GM18502 (cell line): ENCODE results near the gene STUM.
"Not testable (repeated sequence)": the region's sequence is repeated elsewhere in the genome, so short reads cannot be mapped to it uniquely, and the experiment has no call there.

ENCODE experiments used
- ATAC-seq: cut with Tn5 transposase; IDR thresholded peaks from one replicate; pipeline ENCODE4 v1.9.1; 2021; ENCODE audit warnings: mild to moderate bottlenecking; ENCODE audit not compliant: unreplicated experiment, poor library complexity

STUM gene

DNA sequence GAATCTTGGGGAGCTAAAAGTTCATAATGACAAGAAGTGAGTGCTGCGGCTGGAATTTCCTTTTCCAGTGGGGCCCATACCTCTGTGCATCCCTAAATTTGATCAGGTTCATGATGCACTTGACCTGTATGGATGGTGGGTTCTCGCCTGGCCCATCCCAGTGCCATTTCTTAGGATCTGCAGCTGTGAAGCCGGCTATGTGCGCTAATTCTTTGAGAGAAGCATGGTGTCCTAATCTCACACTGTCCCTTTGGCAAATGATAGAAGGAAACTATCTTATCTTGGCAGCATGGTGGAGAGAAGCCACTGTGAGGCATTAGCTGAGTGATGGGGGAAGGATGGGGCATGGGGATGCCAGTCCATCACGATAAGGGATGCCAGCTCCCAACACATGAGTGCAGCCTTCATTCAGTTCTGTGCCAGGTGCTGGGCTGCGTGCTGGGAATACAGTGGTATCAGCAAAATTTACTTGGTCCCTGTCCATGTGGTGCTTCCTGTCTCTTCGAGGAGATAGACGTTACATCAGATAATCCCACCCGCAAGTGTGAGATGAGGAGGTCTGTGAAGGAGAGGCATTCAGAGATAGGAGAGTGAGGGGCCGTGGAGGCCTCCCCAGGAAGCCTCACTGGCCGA lies 30.5 kb downstream of the STUM start:
- ATAC-seq, result no peak

DNA sequence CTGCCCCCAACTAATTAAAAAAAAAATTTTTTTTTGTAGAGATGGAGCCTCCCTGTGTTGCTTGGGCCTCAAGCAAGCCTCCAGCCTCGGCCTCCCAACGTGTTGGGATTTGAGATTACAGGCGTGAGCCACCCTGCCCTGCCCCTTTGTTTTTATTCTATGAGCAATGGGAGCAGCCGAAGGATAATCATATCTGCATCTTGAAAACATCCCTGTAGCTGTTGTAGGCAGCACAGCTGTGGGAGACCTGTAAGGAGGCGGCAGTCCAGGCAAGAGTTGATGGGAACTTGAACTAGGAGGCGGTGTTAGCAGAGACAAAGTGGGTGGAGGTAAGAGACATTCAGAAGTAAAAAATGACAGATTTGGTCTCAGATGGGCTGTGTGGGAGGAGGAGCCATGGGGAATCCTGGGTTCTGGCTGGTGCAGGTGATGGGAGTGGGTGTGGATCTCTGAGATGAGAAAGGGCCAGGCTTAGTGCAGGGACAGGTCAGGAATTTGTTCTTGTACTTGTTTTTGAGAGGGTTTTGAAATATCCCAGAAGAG lies 31.3 kb downstream of the STUM start:
- ATAC-seq, result no peak

DNA sequence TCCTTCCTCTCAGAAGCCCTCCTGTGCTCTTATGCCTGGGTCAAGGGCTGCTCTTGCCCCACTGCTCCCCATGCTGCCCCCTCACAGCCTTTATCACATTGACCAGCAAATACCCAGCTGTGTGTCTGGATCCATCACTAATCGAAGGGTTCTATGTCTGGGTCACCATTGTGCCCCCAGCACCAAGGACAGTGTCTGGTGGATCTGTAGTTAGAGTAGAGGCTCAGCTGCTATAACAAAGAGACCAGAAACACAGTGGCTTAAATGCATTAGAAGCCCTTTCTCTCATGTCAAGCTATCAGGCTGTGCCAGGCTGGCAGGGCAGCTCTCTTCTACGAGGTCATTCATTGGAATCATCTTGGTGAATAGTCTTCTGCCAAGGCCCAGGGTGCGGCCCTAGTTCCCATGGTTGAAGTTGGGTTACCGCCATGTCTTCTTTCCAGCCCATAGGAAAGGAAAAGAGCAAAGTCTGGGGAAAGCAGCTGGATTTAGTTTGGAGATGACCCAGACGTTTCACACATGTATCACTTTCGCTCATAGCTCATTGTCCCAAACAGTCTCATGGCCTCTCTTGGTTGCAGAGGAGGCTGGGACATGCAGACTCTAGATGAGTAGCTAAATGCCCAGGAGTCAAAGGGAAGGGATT lies 32.2 kb downstream of the STUM start:
- ATAC-seq, result no peak

DNA sequence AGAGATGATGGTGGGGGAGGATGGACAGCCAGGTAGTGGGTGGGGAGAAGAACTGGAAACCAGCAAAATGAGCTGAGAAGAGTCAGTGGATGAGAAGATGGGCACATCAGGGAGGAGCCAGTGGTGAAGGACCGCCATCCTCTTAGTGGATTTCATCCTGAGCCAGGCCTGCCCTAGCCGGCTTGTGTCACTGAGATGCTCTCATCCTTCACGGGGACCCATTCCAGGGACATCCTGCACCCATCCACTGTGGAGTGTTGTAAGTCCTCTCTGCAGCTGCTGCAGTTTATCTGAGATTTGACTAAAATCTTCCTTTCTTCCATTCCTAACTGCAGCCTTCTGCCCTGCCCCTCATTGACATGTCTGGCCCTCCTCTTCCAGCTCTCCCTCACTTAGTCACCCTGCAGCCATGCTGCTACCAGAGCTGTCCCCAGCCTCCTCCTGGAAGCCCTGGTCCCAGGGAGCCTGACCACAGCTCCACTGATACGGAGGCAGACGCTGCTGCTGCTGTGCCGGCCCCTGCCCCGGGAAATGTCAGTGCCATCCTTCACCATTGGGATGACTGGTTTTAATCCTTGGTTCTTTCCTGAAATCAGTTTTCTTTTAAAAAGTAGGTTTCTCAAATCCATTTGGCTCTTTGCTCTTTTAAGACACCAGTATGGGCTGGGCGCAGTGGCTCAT lies 33.2 kb downstream of the STUM start:
- ATAC-seq, result no peak

DNA sequence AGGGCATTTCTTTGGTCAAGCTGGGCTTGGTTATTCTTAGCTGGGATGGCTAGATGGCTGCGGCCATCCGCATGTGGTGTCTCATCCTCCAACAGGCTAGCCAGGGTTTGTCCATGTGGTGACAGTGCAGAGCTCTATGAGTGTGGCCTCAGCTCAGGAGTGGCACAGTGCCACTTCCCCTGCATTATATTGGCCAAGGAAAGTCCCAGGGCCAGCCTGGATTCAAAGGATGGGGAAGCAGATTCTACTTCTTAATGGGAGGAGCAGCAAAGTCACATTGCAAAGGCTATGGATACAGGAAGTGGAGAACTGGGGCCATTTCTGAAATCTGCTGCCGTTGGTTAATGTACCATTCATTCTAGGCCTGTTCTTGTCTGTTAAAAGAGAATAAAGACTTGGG lies 34.4 kb downstream of the STUM start:
- no peak for ATAC-seq

DNA sequence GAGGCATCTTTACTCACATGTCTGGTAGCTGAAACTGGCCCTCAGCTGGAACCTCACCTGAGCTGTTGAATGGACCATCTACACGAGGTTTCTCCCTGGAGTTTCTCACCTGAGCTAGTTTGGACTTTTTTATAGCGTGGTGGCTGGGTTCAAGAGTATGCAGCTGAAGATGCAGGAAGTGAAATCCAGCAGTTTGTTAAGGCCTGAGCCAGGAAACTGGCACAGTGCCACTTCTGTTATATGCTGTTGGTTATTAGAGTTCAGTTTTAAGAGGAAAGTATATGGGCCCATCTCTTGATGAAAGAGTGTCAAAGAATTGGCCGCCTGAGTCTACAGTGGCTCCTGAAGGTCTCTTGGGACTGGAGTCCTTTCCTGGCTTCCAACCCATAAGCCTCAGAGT lies 35.6 kb downstream of the STUM start:
- ATAC-seq, result no peak

DNA sequence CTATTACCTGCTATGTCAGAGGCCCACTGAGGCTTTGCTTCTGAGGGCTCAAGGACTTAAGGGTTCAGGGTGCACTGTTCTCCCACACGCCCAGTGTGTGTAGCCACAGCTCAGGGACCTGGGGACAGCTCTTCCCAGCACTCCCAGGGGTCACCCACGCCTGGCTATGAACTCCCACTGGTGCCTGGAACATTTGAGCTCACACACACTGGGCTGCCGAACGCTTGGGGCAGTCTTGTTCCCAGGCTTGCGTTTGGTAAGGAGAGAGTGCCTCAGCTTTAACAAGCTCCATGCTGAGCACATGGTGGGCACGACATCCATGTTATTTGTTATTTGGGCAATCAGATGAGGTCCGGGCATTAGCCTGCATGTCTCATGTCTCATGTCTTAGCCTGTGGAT lies 37.6 kb downstream of the STUM start:
- no peak for ATAC-seq

DNA sequence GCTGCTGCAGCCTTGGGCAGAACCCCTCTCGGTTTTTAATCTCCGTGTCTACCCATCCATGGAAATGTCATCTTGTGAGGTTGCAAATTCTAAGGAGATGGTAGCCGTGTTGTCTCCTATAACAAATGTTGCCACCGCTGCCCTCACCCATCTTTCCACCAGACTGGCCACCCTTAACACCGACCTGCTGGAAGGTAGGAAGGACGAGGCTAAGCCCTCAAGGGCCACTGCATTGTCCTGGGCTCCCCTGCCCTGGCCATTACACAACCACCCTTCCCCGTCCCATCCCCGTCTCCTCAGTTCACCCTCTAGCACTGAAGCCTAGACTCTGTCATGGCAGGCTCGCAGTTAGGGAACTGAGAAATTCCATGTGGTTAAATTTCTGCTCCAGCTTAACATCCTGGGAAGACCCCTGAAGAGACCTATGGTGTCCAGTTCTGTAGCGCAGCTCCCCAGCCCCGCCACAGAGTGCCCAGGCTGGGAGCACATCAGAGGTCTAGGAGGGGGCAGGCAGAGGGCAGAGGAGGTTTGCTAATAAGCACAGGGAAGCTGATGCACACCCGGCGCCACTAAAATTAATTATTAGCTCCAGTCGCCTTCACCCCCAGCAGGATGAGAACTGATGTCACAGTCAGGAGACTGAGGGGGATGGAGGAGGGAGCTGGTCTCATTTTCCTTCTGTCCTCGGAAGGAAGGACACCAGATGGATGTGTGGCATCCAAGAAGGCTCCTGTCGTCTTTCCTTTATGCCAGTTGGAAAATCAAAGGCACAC lies 38.3 kb downstream of the STUM start:
- ATAC-seq, result no peak

DNA sequence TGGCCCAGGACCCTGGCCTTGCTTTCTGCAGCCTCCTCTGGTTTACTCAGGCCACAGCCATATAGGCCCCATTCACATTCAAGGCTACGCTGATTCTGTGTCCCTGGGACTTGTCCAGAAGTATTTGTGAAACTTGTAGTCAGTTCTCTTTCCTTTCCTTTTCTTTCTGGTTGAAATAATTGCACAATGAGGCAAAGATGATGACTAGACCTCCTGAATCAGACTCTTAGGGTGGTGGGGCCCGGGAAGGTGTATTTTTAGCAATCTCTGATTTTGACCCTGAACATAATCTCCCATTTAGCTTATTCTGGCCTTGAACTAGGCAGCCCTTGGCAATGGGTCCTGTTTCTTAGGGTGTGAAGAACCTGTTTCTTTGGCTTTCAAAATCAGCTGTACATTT lies 39.9 kb downstream of the STUM start:
- no peak for ATAC-seq

DNA sequence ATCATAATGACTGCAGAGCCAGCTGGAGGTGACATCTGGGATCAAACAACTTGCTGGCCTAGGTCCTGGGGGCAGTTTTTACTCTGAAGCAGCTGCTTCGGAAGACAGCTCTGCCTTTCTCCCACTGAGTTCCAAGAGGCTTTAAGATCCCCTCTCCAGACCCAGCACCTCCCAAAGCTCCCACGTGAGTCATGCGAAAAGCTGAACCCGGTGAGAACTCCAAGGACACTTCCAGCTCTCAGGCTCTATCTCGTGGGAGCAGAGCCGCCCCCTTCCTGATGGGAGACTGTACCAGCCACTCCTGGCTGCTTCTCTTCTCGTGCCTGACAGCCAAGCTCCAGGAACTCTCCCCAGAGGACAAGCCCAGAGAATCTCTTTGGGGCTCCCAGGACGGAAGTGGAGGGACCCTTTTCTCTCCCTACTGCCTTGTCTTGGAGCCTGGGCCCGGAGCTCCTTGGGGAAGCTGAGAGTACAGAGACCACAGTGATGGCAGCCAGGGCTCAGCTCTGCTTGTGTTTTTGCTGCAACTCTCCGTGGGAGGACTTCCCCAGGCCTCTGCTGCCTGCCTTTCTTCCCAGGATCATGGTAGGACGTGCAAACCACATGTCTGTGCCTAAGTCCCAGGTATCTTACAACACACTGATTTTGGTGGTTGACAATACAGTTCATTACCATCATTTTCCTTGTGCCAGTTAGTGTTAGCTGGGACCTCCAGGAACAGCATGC lies 40.6 kb downstream of the STUM start:
- ATAC-seq, result no peak

DNA sequence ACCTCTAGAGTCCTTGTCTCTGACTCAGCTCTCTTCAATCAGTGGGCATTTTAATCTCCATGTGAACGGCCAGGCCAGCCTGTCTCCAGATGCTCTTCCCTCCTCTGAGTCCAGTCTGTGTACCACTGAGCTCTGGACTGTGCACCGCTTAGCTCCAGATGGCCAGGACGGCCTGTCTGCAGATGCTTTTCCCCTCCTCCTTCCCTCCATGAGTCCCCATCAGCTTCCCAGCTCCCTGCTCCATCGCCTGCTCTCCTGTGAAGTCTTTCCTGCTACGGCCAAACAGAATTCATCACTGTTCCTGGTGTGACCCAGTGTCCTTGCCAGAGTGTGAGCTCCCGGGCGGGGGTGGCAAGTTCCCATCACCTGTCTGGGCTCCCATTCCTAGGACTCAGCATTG lies 42.0 kb downstream of the STUM start:
- no peak for ATAC-seq

DNA sequence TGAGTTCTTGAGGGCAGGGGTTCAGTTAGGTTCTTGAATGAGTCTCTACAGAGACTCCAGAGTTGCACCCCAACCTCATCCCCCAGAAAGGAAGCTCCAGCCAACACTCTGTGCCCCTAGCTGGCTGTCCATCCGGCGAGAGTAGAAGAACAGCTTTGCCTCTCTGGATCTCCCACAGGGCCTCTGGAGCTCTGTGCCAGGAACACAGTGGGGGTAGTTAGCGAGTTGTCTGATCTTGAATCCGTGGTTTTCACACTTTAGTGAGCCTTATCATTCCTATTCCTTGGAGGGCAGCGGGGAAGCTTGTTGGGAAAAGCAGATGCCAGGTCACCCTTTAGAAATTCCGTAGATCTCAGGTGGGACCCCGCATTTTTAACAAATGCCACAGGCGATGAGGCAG lies 45.0 kb downstream of the STUM start:
- ATAC-seq, result no peak

DNA sequence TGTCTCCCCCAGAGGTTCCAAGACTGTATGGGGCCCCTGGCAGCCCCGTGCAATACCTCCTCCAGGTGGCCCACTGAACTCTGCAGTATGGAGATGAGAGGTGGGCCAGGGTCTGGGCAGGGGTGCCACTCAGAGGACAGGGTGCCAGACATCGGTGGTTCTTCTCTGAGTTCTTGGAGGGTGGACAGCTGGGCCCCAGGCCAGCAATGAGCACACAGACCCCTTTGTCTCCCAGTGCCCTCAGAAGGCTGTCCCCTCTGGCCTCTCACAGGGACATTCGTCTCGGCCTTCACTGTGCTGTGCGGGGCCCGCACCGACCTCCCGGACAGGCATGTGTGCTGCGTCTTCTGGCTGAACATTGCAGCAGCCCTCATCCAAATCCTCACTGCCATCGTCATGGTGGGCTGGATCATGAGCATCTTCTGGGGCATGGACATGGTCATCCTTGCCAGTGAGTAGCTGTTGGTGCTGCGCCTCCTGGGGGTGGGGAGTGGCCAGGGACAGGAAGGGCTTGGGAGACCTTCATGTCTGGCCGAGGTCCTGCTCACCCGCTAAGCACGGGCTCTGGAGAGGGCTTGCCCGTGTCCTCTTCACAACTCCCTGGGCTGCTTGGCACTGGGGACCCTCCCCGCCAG lies 48.1 kb downstream of the STUM start:
- ATAC-seq, result no peak

DNA sequence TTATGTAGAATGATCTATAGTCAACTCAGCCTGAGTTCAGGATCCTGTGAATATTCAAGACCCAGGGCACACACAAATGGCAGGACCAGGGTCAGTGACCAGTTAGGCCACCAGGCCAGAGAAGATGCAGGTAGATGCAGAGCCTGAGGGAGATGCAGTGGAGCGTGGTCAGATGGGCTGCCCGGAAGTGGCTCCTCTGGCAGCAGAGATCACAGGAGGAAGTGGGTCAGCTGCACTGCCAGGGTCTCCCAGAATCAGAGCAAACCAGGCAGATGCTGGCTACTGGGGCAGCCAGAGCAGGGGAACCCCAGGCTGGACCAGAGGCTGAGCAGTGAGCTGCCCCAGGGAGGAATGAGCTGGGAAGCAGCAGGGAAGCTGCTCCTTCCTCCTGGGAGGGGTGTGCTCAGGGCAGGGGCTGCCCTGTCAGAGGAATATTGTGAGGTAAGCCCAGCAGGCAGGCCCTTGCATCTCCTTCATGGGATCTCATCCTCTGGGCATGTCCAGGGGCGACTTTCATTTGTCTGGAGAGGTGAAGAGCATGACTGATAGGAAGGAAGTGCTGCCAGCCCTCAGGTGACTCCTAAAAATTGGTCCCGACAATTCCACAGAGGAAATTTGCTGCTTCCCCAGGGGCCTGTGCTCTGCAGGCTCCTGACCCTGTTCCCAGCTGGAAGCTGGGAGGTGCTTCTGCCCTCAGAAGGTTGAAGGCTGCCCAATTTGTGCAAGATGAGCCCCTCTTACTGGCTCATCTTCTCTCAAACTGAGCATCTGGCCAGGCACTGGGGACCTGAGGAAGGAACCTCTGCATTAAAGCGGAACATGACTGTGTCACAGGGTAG lies 49.3 kb downstream of the STUM start:
- no peak for ATAC-seq

DNA sequence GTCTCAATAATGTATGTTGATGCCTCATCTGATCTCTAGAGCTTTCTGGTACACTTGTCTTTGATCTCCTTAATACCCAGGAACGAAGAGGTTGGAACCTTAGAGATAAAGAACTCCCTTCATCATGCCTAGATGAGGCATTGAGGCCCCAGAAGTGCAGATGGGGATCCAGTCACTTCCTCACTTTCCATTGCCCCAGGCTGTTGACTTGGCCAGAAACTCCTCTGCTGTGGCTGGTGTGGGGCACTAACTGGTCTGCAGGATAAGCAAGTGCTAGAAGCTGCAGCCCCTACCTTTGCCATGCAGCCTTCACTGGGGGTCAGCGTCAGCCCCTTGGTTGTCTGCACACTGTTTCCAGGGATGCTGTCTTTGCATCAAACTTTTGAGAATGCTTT lies 49.9 kb downstream of the STUM start:
- no peak for ATAC-seq

DNA sequence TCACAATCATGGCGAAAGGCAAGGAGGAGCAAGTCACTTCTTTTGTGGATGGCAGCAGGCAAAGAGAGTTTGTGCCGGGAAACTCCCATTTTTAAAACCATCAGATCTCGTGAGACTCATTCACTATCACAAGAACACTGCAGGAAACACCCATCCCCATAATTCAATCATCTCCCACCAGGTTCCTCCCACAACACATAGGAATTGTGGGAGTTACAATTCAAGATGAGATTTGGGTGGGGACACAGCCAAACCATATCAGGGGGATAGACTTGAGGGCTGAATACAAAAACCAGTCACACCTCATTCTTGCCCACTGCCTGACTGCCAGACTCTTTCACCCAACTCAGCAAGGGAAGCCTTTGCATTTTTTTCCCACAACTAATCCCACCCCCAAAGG lies 50.4 kb downstream of the STUM start:
- ATAC-seq, result not testable (repeated sequence)

DNA sequence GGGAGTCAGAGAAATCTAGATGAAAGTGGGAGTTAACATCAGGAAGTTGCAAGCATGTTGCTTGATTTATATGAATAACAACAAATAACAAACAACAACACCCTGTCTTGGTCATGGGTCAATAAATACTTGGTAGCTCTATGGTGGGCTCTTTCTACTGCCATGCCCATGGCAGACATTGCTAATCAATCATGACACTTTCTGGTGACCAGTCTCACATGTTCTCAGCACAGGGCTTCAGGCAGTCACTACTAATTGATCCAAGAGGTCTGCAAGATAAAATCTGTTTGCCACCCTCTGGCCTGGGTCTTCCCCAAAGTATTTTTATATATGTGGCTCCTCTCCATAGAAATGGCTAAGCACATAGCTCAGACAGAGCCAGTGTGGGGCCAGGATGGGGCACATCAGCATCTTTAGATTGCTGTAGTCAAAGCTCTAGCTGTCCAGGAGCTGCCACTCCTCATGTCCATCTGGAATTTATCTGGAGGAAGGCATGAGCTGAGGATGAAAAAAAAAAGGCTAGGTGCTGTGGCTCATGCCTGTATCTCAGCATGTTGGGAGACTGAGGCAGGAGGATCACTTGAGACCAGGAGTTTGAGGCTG lies 51.2 kb downstream of the STUM start:
- no peak for ATAC-seq

DNA sequence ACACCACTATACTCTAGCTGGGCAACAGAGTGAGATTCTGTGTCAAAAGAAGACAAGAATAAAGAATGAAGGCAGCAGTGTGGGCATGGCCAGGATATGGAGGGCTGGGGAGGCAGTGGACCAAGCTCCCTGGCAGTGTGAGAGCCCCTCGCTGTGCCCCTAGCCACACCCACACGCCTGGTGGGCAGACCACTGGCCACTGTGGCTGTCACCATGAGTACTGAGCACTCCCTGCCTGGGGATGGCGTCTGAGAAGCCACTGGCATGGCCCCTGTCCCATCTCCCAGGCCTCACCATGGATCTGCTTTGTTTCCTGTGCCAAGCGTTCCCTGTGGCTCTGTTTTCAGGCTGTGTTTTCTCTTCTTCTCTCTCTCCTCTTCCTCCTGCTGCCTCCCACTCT lies 51.7 kb downstream of the STUM start:
- no peak for ATAC-seq

DNA sequence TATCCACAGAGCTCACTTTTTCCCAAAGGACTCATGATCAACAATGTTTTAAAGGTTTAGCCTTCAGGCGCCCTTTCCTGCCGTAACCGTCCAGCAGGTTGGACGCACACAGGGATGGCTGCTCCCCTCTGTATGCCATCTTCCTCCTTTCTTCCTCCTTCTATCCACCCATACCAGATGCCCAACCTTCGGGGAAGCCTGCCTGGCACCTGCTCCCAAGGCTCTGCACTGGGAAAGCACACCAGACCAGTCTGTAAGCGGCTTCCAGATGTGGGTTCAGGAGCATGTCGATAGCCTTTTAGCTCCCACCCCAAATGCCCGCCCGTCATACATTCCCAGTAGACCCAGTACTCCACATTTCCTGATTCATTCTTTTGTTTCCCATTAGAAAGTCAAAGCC lies 52.9 kb downstream of the STUM start:
- no peak for ATAC-seq
